CD4-positive, alpha-beta T cell treated with Interleukin-4 for 4 hours (primary cell): ENCODE measurements around the gene WDR46.
A peak's percentile ranks its signal among the peaks of the same experiment; 100 is the strongest.

Experiments
- DNase-seq: peaks from one replicate; pipeline ENCODE4 v3.0.0-alpha.2; 2020

The WDR46 gene

GRCh38 chr6:33288921-33289783 is at the start of gene WDR46, which contains the start of gene PFDN6:
TSS of gene WDR46 (minus strand) at chr6:33289239. CDS start at chr6:33289170, 69 bp downstream.
TSS of gene PFDN6 (plus strand) at chr6:33289601. CDS start at chr6:33289857, 256 bp downstream.
- peak; percentile 87 for DNase-seq

GRCh38 chr6:33336495-33336894 is 47.5 kb upstream of the WDR46 start:
- DNase-seq = no peak

- DNase-seq = no peak
These were observed 46.9 kb upstream of the WDR46 start for GRCh38 chr6:33335916-33336315.

- no peak for DNase-seq
These were observed 44.6 kb upstream of the WDR46 start for GRCh38 chr6:33333666-33334065.

GRCh38 chr6:33330736-33331135 is 41.7 kb upstream of the WDR46 start:
- no peak for DNase-seq

GRCh38 chr6:33329058-33329457 is 40.0 kb upstream of the WDR46 start:
- no peak for DNase-seq

- DNase-seq = no peak
These were observed 35.1 kb upstream of the WDR46 start for GRCh38 chr6:33324125-33324524.

GRCh38 chr6:33323623-33323948 is 34.5 kb upstream of the WDR46 start:
- no peak for DNase-seq

GRCh38 chr6:33321227-33321626 is 32.2 kb upstream of the WDR46 start:
- no peak for DNase-seq

- DNase-seq = no peak
These were observed 31.5 kb upstream of the WDR46 start for GRCh38 chr6:33320315-33321181.

GRCh38 chr6:33319939-33320314 is 30.9 kb upstream of the WDR46 start:
- DNase-seq = no peak

GRCh38 chr6:33318426-33319073 is 29.5 kb upstream of the WDR46 start:
- no peak for DNase-seq

- DNase-seq = peak; percentile 98
These were observed 28.8 kb upstream of the WDR46 start, which contains the start of gene ZBTB22 for GRCh38 chr6:33317669-33318425. TSS of gene ZBTB22 (minus strand) at chr6:33317744. CDS start at chr6:33316916, 828 bp downstream.

GRCh38 chr6:33317419-33317668 is 28.3 kb upstream of the WDR46 start:
- no peak for DNase-seq

GRCh38 chr6:33316603-33317418 is 27.8 kb upstream of the WDR46 start:
- DNase-seq = no peak

- no peak for DNase-seq
These were observed 27.0 kb upstream of the WDR46 start for GRCh38 chr6:33315793-33316602.

- peak; percentile 18 for DNase-seq
These were observed 26.1 kb upstream of the WDR46 start for GRCh38 chr6:33314943-33315792.

- DNase-seq = peak; percentile 94
These were observed 25.5 kb upstream of the WDR46 start for GRCh38 chr6:33314515-33314942.

GRCh38 chr6:33313709-33314514 is 24.9 kb upstream of the WDR46 start, which contains the start of gene TAPBP:
TSS of gene TAPBP (minus strand) at chr6:33314078. CDS start at chr6:33314041, 37 bp downstream.
- DNase-seq = peak; percentile 95
